NCI-H146 (cell line): ENCODE results near the gene PLCB2.

Experiments
- DNase-seq: peaks from one replicate; lab custom pipeline; 2025; lab: John Stamatoyannopoulos, UW

Gene PLCB2

GRCh38 chr15:40342416-40343320, 34.9 kb upstream of the PLCB2 start:
- DNase-seq: no peak

DNA sequence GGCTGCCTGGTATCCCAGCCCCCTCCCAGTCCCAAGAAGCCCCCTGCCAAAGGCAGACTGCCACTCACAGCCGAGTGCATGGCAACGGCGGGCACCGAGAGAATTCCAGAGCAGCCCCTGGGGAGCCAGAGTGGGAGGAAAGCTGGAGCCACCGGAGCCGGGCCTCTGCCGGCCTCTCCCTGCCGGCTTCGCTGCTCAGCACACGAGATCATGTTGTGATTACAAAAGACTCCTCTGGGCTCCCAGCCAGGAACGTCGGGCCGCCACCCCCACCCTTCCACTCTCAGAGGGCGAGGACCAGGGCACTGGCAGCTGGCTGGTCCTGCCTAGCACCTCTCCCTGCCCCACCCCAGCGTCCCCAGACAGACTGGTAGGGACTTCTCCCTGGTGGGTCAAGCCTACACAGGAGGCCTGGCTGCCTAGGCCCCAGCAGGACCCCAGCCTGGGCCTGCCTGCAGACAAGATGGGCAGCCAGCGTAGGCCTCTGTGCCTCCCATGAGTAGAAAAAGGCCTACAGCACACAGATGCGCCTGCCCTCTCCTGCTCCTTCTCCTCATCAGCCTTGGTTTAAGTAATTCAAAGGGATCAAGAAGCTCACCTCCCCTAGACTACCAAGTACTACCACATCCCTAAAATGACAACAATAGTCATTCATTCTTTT, 33.1 kb upstream of the PLCB2 start, which contains the start of gene CCDC9B:
Gene CCDC9B, minus strand, starts transcription at position 200 of the 661 bp plus-strand sequence. Its CDS starts 120 bp downstream, at position 80.
- peak; percentile 66 for DNase-seq

- no peak for DNase-seq
Observed at GRCh38 chr15:40340038-40340739, 32.5 kb upstream of the PLCB2 start.

- no peak for DNase-seq
Observed at GRCh38 chr15:40339621-40339945, 31.8 kb upstream of the PLCB2 start.

DNA sequence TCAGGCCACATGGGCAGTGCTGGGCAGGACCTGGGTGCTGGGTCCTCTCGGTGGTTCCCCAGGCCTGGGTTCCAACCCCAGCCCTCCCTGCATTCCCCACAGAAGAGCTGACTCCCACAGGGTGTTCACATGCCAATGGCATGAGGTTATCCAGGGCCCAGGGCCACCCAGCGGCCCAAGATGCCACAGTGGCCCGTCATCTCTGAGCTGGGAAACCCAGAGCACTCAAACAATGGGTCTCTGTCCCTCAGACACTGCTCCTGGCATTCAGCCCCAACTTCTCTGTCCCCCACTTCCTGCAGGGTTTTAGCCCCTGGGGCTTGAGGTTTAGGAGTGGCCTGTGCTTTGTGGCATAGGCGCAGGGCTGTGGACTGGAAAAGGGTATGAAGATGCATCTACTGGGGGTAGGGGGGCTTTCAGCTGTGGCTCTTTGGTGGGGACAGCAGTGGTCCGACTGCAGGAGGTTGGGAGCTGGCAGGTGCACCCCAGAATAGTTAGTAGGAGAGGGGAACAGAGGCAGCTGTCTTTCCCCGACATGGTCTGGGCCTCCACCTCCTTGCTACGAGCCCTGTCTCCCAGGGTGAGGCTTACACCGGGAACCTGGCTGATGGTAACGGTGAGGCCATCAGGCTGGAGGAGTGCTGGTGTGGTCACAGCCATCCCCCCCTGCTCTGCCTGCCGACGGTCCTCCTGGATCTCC, 31.3 kb upstream of the PLCB2 start:
- DNase-seq: no peak

- DNase-seq: peak; percentile 65
Observed at GRCh38 chr15:40338041-40338657, 30.4 kb upstream of the PLCB2 start.

DNA sequence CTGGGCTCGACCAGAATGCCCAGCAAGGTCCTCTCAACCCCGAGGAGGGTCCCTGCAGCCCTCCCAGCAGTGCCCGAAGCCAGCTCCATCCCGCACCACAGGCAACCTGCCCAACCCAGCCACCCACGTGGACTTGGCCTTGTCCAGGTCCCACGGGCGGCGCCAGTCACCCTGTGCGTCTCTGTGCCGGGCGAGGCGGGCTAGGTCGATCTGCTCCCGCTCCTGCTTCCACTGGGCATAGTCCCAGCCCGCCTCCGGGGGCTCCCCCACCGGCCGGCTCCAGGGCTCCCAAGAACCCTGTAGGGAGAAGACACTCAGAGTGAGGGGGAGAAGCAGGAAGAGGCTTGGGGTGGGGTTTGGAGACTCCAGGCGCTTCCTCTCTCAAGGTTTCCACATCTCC, 29.9 kb upstream of the PLCB2 start:
- DNase-seq: no peak

GRCh38 chr15:40336744-40337122, 29.0 kb upstream of the PLCB2 start:
- no peak for DNase-seq

DNA sequence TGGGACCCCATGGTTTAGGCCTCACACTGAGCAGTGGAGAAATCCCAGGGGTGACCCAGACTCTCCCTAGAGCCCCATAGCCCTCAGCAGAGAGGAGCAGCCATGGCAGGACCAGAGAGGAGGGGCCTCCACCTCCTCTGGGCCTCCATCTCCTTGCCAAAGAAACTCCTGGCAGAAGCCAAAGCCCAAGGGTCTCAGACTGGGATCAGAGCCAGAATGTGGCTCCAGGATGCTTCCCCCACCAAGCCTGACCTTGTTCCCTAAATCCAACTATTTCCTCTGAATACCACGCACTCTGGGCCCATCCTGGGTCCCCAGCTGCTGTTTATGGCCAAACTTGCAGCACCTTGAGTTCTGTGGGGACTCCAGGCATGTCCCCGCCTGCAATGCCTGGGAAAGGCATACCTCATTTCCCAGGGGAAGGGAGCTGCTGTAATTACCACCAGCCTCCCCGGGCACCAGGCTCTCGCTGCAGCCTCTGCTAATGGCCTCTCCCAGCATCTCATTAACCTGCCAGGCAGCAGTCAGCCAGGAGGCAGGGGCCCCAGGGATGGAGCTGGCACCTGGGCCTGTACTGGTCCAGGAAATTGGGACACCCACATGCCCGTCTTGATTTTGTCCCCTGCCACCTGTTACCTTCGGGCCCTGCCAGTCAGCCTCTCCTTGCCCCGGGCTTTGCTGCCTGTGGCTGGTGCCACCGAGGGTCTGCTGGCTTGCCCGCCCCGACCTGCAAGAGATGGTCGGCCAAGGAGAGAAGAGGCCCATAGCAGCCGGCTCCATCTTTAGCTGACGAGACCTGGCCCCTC, 28.4 kb upstream of the PLCB2 start:
- no peak for DNase-seq

GRCh38 chr15:40334941-40335795, 27.4 kb upstream of the PLCB2 start:
- no peak for DNase-seq

- no peak for DNase-seq
Observed at GRCh38 chr15:40334541-40334940, 26.8 kb upstream of the PLCB2 start.

GRCh38 chr15:40333922-40334492, 26.3 kb upstream of the PLCB2 start:
- DNase-seq: no peak

DNA sequence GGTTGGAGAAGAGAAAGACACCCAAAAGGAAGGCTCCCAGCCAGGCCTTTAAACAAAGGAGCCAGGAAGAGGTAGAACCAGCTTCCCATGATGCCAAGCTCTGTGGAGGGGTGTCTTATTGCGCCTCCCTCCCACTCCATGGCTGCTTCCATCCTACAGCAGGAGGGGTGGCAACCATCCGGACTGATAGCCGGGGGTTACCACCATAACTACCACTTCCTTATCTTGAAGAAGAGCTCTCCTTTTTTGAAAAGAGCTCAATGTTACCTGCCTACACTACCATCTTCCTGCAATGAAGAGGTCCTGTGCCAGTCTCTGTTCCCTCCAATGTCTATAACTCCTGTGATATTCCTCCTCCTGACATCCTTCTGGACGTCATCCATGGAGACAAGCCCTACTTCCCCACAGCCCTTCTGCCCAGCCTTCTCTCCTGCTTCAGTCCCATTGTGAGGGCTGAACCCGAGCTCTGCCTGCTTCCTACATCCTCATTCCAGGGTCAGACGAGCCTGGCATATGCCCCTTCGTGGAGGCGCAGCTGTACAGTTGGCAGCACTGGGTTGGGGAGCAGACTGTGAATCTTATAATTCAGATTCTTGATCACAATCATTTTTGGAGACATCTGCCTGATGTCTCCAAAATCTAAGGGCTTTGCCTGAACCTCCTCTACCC, 24.5 kb upstream of the PLCB2 start:
- DNase-seq: no peak

GRCh38 chr15:40331637-40332036, 23.9 kb upstream of the PLCB2 start:
- DNase-seq: no peak

GRCh38 chr15:40331026-40331425, 23.3 kb upstream of the PLCB2 start:
- DNase-seq: no peak

DNA sequence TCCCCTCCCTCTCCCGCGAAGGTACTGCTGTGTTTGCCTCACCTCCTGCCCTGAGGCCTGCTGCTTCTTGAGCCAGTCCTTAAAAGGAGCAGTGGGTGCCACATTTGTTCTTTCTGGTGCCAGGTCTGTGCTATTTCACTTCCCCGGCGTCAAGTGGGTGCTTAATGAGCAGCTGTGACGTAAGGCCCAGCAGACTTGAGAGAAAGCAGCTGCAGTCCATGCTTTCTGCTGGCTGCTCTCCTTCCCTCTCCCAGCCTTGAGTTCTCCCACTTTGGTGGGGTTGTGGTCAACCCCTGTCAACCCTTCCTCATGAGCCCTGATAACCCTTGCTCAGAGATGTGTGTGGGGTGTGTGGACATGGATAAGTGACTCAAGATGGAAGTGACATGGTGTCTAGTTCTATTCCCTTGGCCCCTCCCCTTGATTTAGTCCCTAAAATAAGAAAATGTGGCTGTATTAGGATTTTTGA, 22.7 kb upstream of the PLCB2 start:
- no peak for DNase-seq

DNA sequence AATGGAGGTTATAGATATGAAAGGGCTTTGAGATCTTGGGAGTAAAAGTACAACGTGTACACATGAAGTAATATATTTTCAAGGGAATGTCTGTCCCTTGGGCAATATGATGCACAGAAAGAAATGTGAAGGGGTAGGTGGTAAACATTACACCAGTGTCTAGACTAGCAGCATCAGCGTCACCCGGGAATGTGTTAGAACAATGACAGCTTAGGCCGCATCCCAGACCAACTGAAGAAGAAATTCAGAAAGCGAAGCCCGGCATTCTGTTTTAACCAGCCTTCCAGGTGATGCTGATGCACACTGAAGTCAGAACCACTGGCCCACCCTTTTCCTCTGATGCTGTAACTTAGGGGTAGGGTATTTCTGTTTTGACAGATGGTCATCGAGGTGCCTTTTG, 22.1 kb upstream of the PLCB2 start:
- DNase-seq: no peak

GRCh38 chr15:40328751-40329150, 21.0 kb upstream of the PLCB2 start:
- no peak for DNase-seq

DNA sequence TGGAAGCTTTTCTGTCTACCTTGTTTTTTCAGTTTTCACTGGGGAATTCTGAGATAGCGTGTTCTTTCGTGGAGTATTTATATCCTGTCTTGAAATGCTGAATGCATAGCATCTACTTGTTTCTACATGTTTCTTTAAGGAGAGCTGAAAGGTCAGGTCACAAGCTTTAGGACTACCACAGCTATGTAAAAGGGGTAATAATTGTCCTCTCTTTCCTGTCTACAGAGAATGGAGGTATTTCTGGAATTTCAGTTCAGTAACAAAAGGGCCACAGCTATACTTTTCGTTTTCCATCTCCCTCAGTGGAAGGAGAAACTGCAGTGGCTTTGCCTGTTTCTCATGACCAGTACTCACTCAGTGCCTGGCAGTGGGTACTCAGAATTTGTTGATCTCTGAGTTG, 20.4 kb upstream of the PLCB2 start:
- no peak for DNase-seq
